Measurements from ENCODE around the gene KCNQ1.

DNA sequence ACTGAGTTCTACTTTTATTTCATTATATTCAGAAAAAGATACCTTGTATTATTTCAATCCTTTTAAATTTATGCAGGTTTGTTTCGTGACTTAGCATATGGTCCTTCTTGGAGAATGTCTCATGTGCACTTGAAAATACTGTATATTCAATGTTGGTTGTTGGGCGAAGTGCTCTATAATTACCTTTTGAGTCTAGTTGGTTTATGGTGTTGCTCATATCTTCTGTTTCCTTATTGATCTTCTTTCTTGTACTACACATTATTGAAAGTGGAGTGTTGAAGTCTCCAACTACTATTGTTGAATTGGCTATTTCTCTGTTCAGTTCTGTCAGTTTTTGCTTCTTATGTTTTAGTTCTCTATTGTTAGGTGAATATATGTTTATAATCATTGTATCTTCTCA lies 164.5 kb downstream of the KCNQ1 start:
- TF ChIP-seq, protein P1, sequence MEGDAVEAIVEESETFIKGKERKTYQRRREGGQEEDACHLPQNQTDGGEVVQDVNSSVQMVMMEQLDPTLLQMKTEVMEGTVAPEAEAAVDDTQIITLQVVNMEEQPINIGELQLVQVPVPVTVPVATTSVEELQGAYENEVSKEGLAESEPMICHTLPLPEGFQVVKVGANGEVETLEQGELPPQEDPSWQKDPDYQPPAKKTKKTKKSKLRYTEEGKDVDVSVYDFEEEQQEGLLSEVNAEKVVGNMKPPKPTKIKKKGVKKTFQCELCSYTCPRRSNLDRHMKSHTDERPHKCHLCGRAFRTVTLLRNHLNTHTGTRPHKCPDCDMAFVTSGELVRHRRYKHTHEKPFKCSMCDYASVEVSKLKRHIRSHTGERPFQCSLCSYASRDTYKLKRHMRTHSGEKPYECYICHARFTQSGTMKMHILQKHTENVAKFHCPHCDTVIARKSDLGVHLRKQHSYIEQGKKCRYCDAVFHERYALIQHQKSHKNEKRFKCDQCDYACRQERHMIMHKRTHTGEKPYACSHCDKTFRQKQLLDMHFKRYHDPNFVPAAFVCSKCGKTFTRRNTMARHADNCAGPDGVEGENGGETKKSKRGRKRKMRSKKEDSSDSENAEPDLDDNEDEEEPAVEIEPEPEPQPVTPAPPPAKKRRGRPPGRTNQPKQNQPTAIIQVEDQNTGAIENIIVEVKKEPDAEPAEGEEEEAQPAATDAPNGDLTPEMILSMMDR (IDR thresholded peaks at IDR 0.05): no peak
- TF ChIP-seq POLR2AphosphoS5 (IDR thresholded peaks at IDR 0.05) (no peak), POLR2A (IDR thresholded peaks at IDR 0.05) (no peak), EP300 (IDR thresholded peaks at IDR 0.05) (no peak)

All from gastroesophageal sphincter (tissue), 3 donors.